Smooth muscle cell (in vitro differentiated cells): Measurements from ENCODE around the gene APBB1. TPM values are rescaled to one million over a fixed set of nuclear protein-coding genes. Genes with fewer than 3 reads are reported as not detected.
"Not testable (repeated sequence)": the region's sequence is repeated elsewhere in the genome, so short reads cannot be mapped to it uniquely, and the experiment has no call there.

Experiments
- DNase-seq: peaks from one replicate; lab custom pipeline; 2025; ENCODE audit not compliant: unreplicated experiment; lab: John Stamatoyannopoulos, UW
- H2AFZ ChIP-seq: fragments of 200-600 bp; sonication (generic); 2 replicates; pipeline ENCODE4 v1.6.0; 2016; ENCODE audit warnings: antibody characterized with exemption, low read depth, mild to moderate bottlenecking
- H3F3A ChIP-seq: fragments of 200-600 bp; sonication (generic); 2 replicates; pipeline ENCODE4 v1.6.0; 2017; ENCODE audit warnings: antibody characterized with exemption, low read depth
- H3K27ac ChIP-seq: fragments of 200-600 bp; sonication (generic); 2 replicates; pipeline ENCODE4 v1.5.1; 2016; ENCODE audit warnings: low read depth, mild to moderate bottlenecking
- H3K27me3 ChIP-seq: fragments of 200-600 bp; sonication (generic); 2 replicates; pipeline ENCODE4 v1.6.1; 2016; ENCODE audit warnings: low read depth, mild to moderate bottlenecking
- H3K36me3 ChIP-seq: fragments of 200-600 bp; sonication (generic); 2 replicates; pipeline ENCODE4 v1.5.1; 2016; ENCODE audit warnings: low read depth
- H3K4me1 ChIP-seq: fragments of 200-600 bp; sonication (generic); 2 replicates; pipeline ENCODE4 v1.5.1; 2016; ENCODE audit warnings: low read depth
- H3K4me2 ChIP-seq: fragments of 200-600 bp; sonication (generic); 2 replicates; pipeline ENCODE4 v1.6.0; 2016; ENCODE audit warnings: mild to moderate bottlenecking
- H3K4me3 ChIP-seq: fragments of 200-600 bp; sonication (generic); 2 replicates; pipeline ENCODE4 v1.5.1; 2016; ENCODE audit warnings: mild to moderate bottlenecking
- H3K79me2 ChIP-seq: fragments of 200-600 bp; sonication (generic); 2 replicates; pipeline ENCODE4 v1.6.0; 2016; ENCODE audit warnings: low read depth, mild to moderate bottlenecking
- H3K9ac ChIP-seq: fragments of 200-600 bp; sonication (generic); 2 replicates; pipeline ENCODE4 v1.6.0; 2016; ENCODE audit warnings: low read depth
- H3K9me3 ChIP-seq: fragments of 200-600 bp; sonication (generic); replicated peaks from 2 replicates; pipeline ENCODE4 v1.5.1; 2016; ENCODE audit warnings: low read depth
- H4K20me1 ChIP-seq: fragments of 200-600 bp; sonication (generic); 2 replicates; pipeline ENCODE4 v1.6.0; 2016; ENCODE audit warnings: low read depth
- WGBS: methylation state at CpG from one replicate; pipeline ENCODE4 v1.1.7; 2016; ENCODE audit warnings: low lambda C conversion rate; 5-methylcytosine and 5-hydroxymethylcytosine counted together
- polyA plus RNA-seq: library from polyadenylated mRNA; unstranded; fragments of >200 nt; fragmentation: Nextera tagmentation; extraction: Ambion mirVana; gene quantifications from 2 replicates; pipeline ENCODE4 v1.2.1, GENCODE V29; 2016
- total RNA-seq: library from RNA; depleted of rRNA; stranded (reverse); fragments of >200 nt; gene quantifications from 2 replicates; pipeline ENCODE4 v1.2.3, GENCODE V29; 2014
- TF ChIP-seq, protein P1 (sequence below): fragments of 200-600 bp; sonication (generic); IDR thresholded peaks from 2 replicates; pipeline ENCODE4 v1.5.1; 2017; ENCODE audit warnings: borderline replicate concordance, mild to moderate bottlenecking, antibody characterized with exemption; ENCODE audit not compliant: insufficient read depth, poor library complexity, severe bottlenecking

Gene APBB1
- total and polyA plus RNA-seq, 2 experiments from 2014 or later = 36.7 to 64.2 TPM

DNA sequence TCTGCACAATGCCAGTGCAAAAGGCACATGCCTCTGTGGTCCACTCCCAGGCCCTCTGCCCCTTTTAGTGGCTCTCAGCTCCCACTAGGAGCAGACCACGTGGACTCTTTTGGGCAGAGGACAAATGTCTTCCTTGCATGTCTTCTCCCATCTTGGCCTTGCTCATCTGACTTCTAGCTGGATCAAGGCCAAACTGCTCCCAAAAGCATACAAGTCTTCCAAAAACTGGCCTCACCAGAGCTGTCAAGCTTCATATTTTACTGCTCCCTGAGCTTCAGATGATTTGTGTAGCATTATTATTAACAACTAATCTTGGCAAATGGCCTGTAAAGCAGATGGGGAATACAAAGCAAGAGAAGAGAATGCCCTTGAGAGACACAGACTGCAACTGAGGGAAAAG, 21.7 kb downstream of the APBB1 start:
- Histone ChIP-seq H3K9me3 (no peaks in the 10 kb centered on the region), H3K4me3 (no peak overlapping the region), H3F3A (peaks cover 8% of the 10 kb centered on the region), H3K36me3 (no peaks in the 10 kb centered on the region), H3K4me1 (no peaks in the 10 kb centered on the region), H3K27ac (peak overlapping the region; percentile 6), H4K20me1 (no peaks in the 10 kb centered on the region), H3K79me2 (no peaks in the 10 kb centered on the region), H3K4me2 (no peak overlapping the region), H3K27me3 (no peaks in the 10 kb centered on the region), H3K9ac (no peak overlapping the region), H2AFZ (no peak overlapping the region)
- WGBS = 70% methylated on average over 1 of the region's 1 CpG
- TF ChIP-seq, protein P1, sequence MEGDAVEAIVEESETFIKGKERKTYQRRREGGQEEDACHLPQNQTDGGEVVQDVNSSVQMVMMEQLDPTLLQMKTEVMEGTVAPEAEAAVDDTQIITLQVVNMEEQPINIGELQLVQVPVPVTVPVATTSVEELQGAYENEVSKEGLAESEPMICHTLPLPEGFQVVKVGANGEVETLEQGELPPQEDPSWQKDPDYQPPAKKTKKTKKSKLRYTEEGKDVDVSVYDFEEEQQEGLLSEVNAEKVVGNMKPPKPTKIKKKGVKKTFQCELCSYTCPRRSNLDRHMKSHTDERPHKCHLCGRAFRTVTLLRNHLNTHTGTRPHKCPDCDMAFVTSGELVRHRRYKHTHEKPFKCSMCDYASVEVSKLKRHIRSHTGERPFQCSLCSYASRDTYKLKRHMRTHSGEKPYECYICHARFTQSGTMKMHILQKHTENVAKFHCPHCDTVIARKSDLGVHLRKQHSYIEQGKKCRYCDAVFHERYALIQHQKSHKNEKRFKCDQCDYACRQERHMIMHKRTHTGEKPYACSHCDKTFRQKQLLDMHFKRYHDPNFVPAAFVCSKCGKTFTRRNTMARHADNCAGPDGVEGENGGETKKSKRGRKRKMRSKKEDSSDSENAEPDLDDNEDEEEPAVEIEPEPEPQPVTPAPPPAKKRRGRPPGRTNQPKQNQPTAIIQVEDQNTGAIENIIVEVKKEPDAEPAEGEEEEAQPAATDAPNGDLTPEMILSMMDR = no peak
- DNase-seq = no peak

DNA sequence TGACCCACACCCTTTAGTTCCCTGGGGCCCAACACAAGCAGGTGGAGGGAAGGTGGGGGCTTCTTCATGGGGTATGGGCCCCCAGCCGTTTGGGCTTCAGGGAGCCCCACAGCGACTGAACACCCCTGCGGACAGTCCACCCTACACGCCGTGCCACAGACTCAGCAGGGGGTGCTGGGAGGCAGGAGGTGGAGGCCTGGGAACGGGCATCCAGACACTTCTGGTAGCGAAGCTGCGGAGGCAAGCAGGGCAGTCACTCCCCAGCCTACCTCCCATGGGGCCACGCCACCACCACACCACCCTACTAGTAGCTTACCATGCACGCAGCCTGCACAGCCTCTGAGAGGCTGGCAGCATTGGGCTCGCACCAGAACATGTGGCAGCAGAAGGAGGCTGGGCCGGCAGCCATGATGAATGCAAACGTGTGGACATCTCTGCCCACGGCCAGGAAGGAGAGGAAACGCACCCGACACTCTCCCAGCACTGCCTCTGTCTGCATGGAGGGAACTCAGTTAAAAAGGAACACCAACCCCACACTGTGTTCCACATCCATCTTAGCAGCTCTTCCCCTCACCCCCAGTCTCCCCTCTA, 23.3 kb downstream of the APBB1 start:
- Histone ChIP-seq H3K4me2 (no peak overlapping the region), H4K20me1 (no peaks in the 10 kb centered on the region), H3K36me3 (no peaks in the 10 kb centered on the region), H3K9me3 (no peaks in the 10 kb centered on the region), H3F3A (peaks cover 8% of the 10 kb centered on the region), H3K27ac (no peak overlapping the region), H2AFZ (no peak overlapping the region), H3K4me3 (no peak overlapping the region), H3K9ac (no peak overlapping the region), H3K4me1 (peaks cover 5% of the 10 kb centered on the region), H3K27me3 (no peaks in the 10 kb centered on the region), H3K79me2 (no peaks in the 10 kb centered on the region)
- TF ChIP-seq, protein P1 = no peak
- WGBS = 93% methylated on average over 16 of the region's 16 CpGs
- DNase-seq = no peak

DNA sequence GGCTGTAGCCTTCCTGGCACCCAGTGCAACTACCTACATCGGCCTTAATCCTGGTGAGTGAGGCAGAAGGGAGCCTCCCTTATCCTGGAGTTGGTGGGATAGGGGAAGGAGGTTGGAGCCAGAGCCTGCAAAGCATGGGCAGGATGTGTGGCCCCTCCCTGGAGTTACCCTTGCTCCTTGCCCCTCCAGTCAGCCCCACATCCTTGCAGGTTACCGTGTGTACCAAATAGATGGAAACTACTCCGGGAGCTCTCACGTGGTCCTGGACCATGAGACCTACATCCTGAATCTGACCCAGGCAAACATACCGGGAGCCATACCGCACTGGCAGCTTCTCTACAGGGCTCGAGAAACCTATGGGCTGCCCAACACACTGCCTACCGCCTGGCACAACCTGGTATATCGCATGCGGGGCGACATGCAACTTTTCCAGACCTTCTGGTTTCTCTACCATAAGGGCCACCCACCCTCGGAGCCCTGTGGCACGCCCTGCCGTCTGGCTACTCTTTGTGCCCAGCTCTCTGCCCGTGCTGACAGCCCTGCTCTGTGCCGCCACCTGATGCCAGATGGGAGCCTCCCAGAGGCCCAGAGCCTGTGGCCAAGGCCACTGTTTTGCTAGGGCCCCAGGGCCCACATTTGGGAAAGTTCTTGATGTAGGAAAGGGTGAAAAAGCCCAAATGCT, 24.8 kb downstream of the APBB1 start:
- WGBS = 96% methylated on average over 16 of the region's 16 CpGs
- no peaks in the 10 kb centered on the region for H4K20me1 ChIP-seq
- H3K9ac ChIP-seq = no peak overlapping the region
- H3K4me1 ChIP-seq = peaks cover 9% of the 10 kb centered on the region
- peaks cover 8% of the 10 kb centered on the region for H3F3A ChIP-seq
- H3K4me2 ChIP-seq = no peak overlapping the region
- DNase-seq = no peak
- H3K36me3 ChIP-seq = no peaks in the 10 kb centered on the region
- TF ChIP-seq, protein P1 = no peak
- no peaks in the 10 kb centered on the region for H3K79me2 ChIP-seq
- no peaks in the 10 kb centered on the region for H3K9me3 ChIP-seq
- H3K27me3 ChIP-seq = no peaks in the 10 kb centered on the region
- no peak overlapping the region for H2AFZ ChIP-seq
- H3K4me3 ChIP-seq = no peak overlapping the region
- H3K27ac ChIP-seq = no peak overlapping the region

DNA sequence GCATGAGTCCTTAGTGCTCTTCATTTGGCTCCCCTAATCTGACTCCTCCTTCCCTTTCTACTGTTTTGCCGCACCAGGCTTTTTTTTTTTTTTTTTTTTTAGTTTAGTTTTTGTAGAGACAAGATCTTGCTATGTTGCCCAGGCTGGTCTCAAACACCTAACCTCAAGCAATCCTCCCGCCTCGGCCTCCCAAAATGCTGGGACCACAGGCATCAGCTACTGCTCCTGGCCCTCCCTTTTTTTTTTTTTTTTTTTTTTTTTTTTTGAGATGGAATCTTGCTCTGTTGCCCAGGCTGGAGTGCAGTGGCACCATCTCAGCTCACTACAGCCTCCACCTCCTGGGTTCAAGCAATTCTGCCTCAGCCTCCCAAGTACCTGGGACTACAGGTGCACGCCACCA, 26.6 kb downstream of the APBB1 start:
- not testable (repeated sequence) for H3K4me3 ChIP-seq, H4K20me1 ChIP-seq, H3K4me1 ChIP-seq, H3K9ac ChIP-seq, H3K79me2 ChIP-seq, H3K4me2 ChIP-seq, H3K9me3 ChIP-seq, H3F3A ChIP-seq, H3K36me3 ChIP-seq, DNase-seq, H2AFZ ChIP-seq, H3K27me3 ChIP-seq, H3K27ac ChIP-seq
- WGBS = 95% methylated on average over 4 of the region's 4 CpGs
